CD14-positive monocyte (primary cell): Measurements from ENCODE around the gene GAREM1. TPM values are rescaled to one million over a fixed set of nuclear protein-coding genes. Genes with fewer than 3 reads are reported as not detected.
A peak's percentile ranks its signal among the peaks of the same experiment; 100 is the strongest.

ENCODE experiments used
- DNase-seq, 3 donors: peaks; one replicate each; pipeline ENCODE4 v3.0.0-alpha.2; 2011 to 2022
- H2AFZ ChIP-seq: 2 replicates; pipeline ENCODE4 v1.6.0; 2012; ENCODE audit warnings: mild to moderate bottlenecking, low read depth, low read length, inconsistent platforms; ENCODE audit not compliant: insufficient read depth, poor library complexity, severe bottlenecking
- H3K27ac ChIP-seq, 2 donors: 1 replicate in 1 of 2; 2 replicates in 1 of 2; pipeline ENCODE4 v1.5.1; 2012 to 2013; ENCODE audit warnings: low read length in 2 of 2, control low read depth in 1 of 2, inconsistent platforms in 1 of 2, low read depth in 1 of 2, mild to moderate bottlenecking in 1 of 2
- H3K27me3 ChIP-seq, 2 donors: one replicate each; pipeline versions ENCODE4 v1.6.0 to v1.6.1; 2011 to 2013; ENCODE audit warnings: low read length in 2 of 2; ENCODE audit not compliant: control insufficient read depth in 2 of 2, insufficient read depth in 2 of 2
- H3K36me3 ChIP-seq, 2 donors: replicated peaks in 1 of 2; 1 replicate in 1 of 2; 2 replicates in 1 of 2; pipeline versions ENCODE4 v1.5.1 to v1.6.1; 2012 to 2013; ENCODE audit warnings: low read length in 2 of 2, control low read depth in 1 of 2, inconsistent platforms in 1 of 2, mild to moderate bottlenecking in 1 of 2; ENCODE audit not compliant: insufficient read depth in 2 of 2, control insufficient read depth in 1 of 2
- H3K4me1 ChIP-seq, 2 donors: 1 replicate in 1 of 2; 2 replicates in 1 of 2; pipeline versions ENCODE4 v1.5.1 to v1.6.1; 2012 to 2013; ENCODE audit warnings: low read length in 2 of 2, control low read depth in 1 of 2, inconsistent platforms in 1 of 2, mild to moderate bottlenecking in 1 of 2, moderate library complexity in 1 of 2; ENCODE audit not compliant: insufficient read depth in 2 of 2, control insufficient read depth in 1 of 2
- H3K4me2 ChIP-seq: replicated peaks from 2 replicates; pipeline ENCODE3; 2012; ENCODE audit warnings: low read length, moderate library complexity, mild to moderate bottlenecking; ENCODE audit not compliant: poor library complexity, severe bottlenecking; ENCODE audit errors: extremely low read depth
- H3K4me3 ChIP-seq, 3 experiments: fragments of 200-600 bp in 1 of 3; sonication (generic) in 1 of 3; replicated peaks in 1 of 3; 1 replicate in 2 of 3; 2 replicates in 1 of 3; pipeline ENCODE4 v1.5.1; 2011 to 2013; ENCODE audit warnings: low read length in 3 of 3, mild to moderate bottlenecking in 3 of 3, control low read depth in 2 of 3, low read depth in 2 of 3, inconsistent platforms in 1 of 3, moderate library complexity in 1 of 3
- H3K79me2 ChIP-seq: 2 replicates; pipeline ENCODE4 v1.6.0; 2012; ENCODE audit warnings: mild to moderate bottlenecking, control low read depth, inconsistent platforms, low read length, moderate library complexity; ENCODE audit not compliant: insufficient read depth
- H3K9ac ChIP-seq: 2 replicates; pipeline ENCODE4 v1.6.0; 2017; ENCODE audit warnings: low read length, mild to moderate bottlenecking; ENCODE audit not compliant: insufficient read depth, poor library complexity, severe bottlenecking
- H3K9me3 ChIP-seq, 2 donors: replicated peaks in 1 of 2; 1 replicate in 1 of 2; 2 replicates in 1 of 2; pipeline versions ENCODE4 v1.5.1 to v1.6.1; 2012 to 2013; ENCODE audit warnings: low read length in 2 of 2, control low read depth in 1 of 2; ENCODE audit not compliant: control insufficient read depth in 1 of 2, insufficient read depth in 1 of 2
- H4K20me1 ChIP-seq: 2 replicates; pipeline ENCODE4 v1.6.0; 2012; ENCODE audit warnings: mild to moderate bottlenecking, low read length, control low read depth, moderate library complexity; ENCODE audit not compliant: insufficient read depth
- H3K27ac Mint-ChIP-seq, 7 donors: one replicate each; pipeline ENCODE4 v1.8.0; 2020; ENCODE audit warnings: mild to moderate bottlenecking in 7 of 7, mixed read lengths in 7 of 7, moderate library complexity in 6 of 7, inconsistent platforms in 2 of 7
- H3K27me3 Mint-ChIP-seq, 3 donors: one replicate each; pipeline ENCODE4 v1.8.0; 2021 to 2022; ENCODE audit warnings: low read depth in 3 of 3, mild to moderate bottlenecking in 3 of 3, mixed read lengths in 3 of 3, moderate library complexity in 3 of 3, inconsistent platforms in 1 of 3
- H3K36me3 Mint-ChIP-seq, 2 donors: one replicate each; pipeline ENCODE4 v1.8.0; 2020; ENCODE audit warnings: mixed read lengths in 2 of 2, inconsistent platforms in 1 of 2, mild to moderate bottlenecking in 1 of 2
- H3K4me1 Mint-ChIP-seq: one replicate; pipeline ENCODE4 v1.8.0; 2020; ENCODE audit warnings: mild to moderate bottlenecking, mixed read lengths
- H3K4me3 Mint-ChIP-seq, 2 donors: one replicate each; pipeline ENCODE4 v1.8.0; 2020; ENCODE audit warnings: mild to moderate bottlenecking in 2 of 2, mixed read lengths in 2 of 2, moderate library complexity in 1 of 2
- H3K9me3 Mint-ChIP-seq, 7 donors: one replicate each; pipeline ENCODE4 v1.8.0; 2020 to 2022; ENCODE audit warnings: mixed read lengths in 7 of 7, mild to moderate bottlenecking in 6 of 7, moderate library complexity in 6 of 7, inconsistent platforms in 2 of 7
- WGBS: methylation state at CpG from one replicate; pipeline ENCODE4 v1.1.5; 2013; ENCODE audit warnings: missing lambda C conversion rate; ENCODE audit not compliant: insufficient coverage; 5-methylcytosine and 5-hydroxymethylcytosine counted together
- intact Hi-C, 2 donors: fragments of 100-400 bp; cut with micrococcal nuclease; formaldehyde crosslinking; loops; one replicate each; pipeline versions ENCODE4 v1.15.0 to v1.15.1; 2023
- polyA plus RNA-seq, 3 donors: library from polyadenylated mRNA; depleted of rRNA in 1 of 3; unstranded in 2 of 3; stranded (reverse) in 1 of 3; fragments of 300-500 nt in 2 of 3; fragments of >200 nt in 1 of 3; fragmentation: Illumina TruSeq in 2 of 3; gene quantifications; 1 replicate in 2 of 3; 2 replicates in 1 of 3; pipeline ENCODE4 v1.2.3, GENCODE V29; 2012 to 2021
- TF ChIP-seq, protein P1 (sequence below): fragments of 200-600 bp; IDR thresholded peaks from one replicate; pipeline ENCODE4 v1.8.0; 2022; ENCODE audit warnings: antibody characterized with exemption, mild to moderate bottlenecking

The GAREM1 gene
- polyA plus RNA-seq, 3 donors, result 0.24 TPM; not detected in 2

- Histone ChIP-seq H3K9ac (no peak overlapping the region), H3K27me3 (no peaks in the 10 kb centered on the region), H4K20me1 (no peaks in the 10 kb centered on the region), H3K9me3 (no peaks in the 10 kb centered on the region), H3K27ac (no peak overlapping the region), H3K36me3 (no peaks in the 10 kb centered on the region), H3K4me2 (no peak overlapping the region), H2AFZ (no peak overlapping the region), H3K4me3 (no peak overlapping the region), H3K4me1 (peaks cover 28% of the 10 kb centered on the region in 2 donors), H3K79me2 (no peaks in the 10 kb centered on the region)
- H3K4me1 Mint-ChIP-seq, result peaks cover 29% of the 10 kb centered on the region
- H3K36me3 Mint-ChIP-seq, result no peaks in the 10 kb centered on the region
- H3K27me3 Mint-ChIP-seq, result peaks cover 0 to 2% (median 0%) of the 10 kb centered on the region in 3 donors
- H3K27ac Mint-ChIP-seq, result no peak overlapping the region
- no peak for DNase-seq
- WGBS, result 90% methylated on average over 3 of the region's 6 CpGs
- TF ChIP-seq, protein P1, sequence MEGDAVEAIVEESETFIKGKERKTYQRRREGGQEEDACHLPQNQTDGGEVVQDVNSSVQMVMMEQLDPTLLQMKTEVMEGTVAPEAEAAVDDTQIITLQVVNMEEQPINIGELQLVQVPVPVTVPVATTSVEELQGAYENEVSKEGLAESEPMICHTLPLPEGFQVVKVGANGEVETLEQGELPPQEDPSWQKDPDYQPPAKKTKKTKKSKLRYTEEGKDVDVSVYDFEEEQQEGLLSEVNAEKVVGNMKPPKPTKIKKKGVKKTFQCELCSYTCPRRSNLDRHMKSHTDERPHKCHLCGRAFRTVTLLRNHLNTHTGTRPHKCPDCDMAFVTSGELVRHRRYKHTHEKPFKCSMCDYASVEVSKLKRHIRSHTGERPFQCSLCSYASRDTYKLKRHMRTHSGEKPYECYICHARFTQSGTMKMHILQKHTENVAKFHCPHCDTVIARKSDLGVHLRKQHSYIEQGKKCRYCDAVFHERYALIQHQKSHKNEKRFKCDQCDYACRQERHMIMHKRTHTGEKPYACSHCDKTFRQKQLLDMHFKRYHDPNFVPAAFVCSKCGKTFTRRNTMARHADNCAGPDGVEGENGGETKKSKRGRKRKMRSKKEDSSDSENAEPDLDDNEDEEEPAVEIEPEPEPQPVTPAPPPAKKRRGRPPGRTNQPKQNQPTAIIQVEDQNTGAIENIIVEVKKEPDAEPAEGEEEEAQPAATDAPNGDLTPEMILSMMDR, result no peak
- peaks cover 0 to 2% (median 0%) of the 10 kb centered on the region in 7 donors for H3K9me3 Mint-ChIP-seq
- no peak overlapping the region for H3K4me3 Mint-ChIP-seq
- intact Hi-C loops, result no loop called here
These were observed 211.1 kb downstream of the GAREM1 start for GRCh38 chr18:32259553-32259952.

GRCh38 chr18:32258558-32259204 lies 212.0 kb downstream of the GAREM1 start:
- no peaks in the 10 kb centered on the region for H3K27me3 ChIP-seq
- H2AFZ ChIP-seq, result peak overlapping the region; percentile 26
- Mint-ChIP-seq H3K27me3 (peaks cover 0 to 2% (median 0%) of the 10 kb centered on the region in 3 donors), H3K4me1 (peaks cover 29% of the 10 kb centered on the region), H3K36me3 (no peaks in the 10 kb centered on the region), H3K27ac (peak overlapping the region in 2 of 7 donors; percentile 8 to 58), H3K4me3 (peak overlapping the region; percentile 48 to 87), H3K9me3 (peaks cover 0 to 2% (median 0%) of the 10 kb centered on the region in 7 donors)
- peak in 1 of 3 donors; percentile 6 for DNase-seq
- no peak overlapping the region for H3K9ac ChIP-seq
- H3K36me3 ChIP-seq, result no peaks in the 10 kb centered on the region
- H3K4me3 ChIP-seq, result peak overlapping the region in 2 of 3 experiments; percentile 9 to 26
- intact Hi-C loops, result no loop called here
- TF ChIP-seq, protein P1, result no peak
- H3K4me1 ChIP-seq, result peaks cover 28% of the 10 kb centered on the region in 2 donors
- no CpG with 5 or more reads among the region's 5 CpGs for WGBS
- peak overlapping the region in 1 of 2 donors; percentile 21 for H3K27ac ChIP-seq
- H3K4me2 ChIP-seq, result peak overlapping the region; percentile 35
- H3K9me3 ChIP-seq, result no peaks in the 10 kb centered on the region
- H3K79me2 ChIP-seq, result no peaks in the 10 kb centered on the region
- H4K20me1 ChIP-seq, result no peaks in the 10 kb centered on the region
